HL-60 (cell line): Measurements from ENCODE around the gene KLHL30.

ENCODE experiments used
- DNase-seq, 2 experiments: peaks; one replicate each; pipeline ENCODE4 v3.0.0-alpha.2; 2010 to 2020; ENCODE audit warnings: low read depth in 1 of 2, low spot score in 1 of 2
- H3K27ac ChIP-seq: fragments of 250-450 bp; sonication (Bioruptor Pico); replicated peaks from 2 replicates; pipeline ENCODE4 v1.5.1; 2020; ENCODE audit warnings: mild to moderate bottlenecking, moderate library complexity
- H3K27me3 ChIP-seq: fragments of 250-450 bp; sonication (Bioruptor Pico); 2 replicates; pipeline ENCODE4 v1.5.1; 2021; ENCODE audit warnings: mild to moderate bottlenecking, moderate library complexity; ENCODE audit not compliant: insufficient read depth, poor library complexity, severe bottlenecking
- H3K4me3 ChIP-seq: replicated peaks from 2 replicates; pipeline ENCODE4 v1.5.1; 2011; ENCODE audit warnings: mild to moderate bottlenecking, control low read depth, low read length; ENCODE audit not compliant: insufficient read depth
- GABPA ChIP-seq: IDR thresholded peaks from 2 replicates; pipeline ENCODE4 v1.6.1; 2012; ENCODE audit warnings: low read depth
- POLR2AphosphoS5 ChIP-seq: IDR thresholded peaks from 2 replicates; pipeline ENCODE4 v1.6.1; 2012; ENCODE audit warnings: low read depth
- SPI1 ChIP-seq: IDR thresholded peaks from 2 replicates; pipeline ENCODE4 v1.6.1; 2012; ENCODE audit warnings: low read depth, mild to moderate bottlenecking, borderline replicate concordance
- TF ChIP-seq, protein P1 (sequence below): IDR thresholded peaks from one replicate; pipeline ENCODE4 v1.5.1; 2011; ENCODE audit warnings: low read length, control low read depth, inconsistent platforms; ENCODE audit not compliant: insufficient read depth
- TF ChIP-seq, protein P2 (sequence below): IDR thresholded peaks from 2 replicates; pipeline ENCODE4 v1.6.1; 2012; ENCODE audit warnings: low read depth; ENCODE audit not compliant: insufficient replicate concordance

The KLHL30 gene

DNA sequence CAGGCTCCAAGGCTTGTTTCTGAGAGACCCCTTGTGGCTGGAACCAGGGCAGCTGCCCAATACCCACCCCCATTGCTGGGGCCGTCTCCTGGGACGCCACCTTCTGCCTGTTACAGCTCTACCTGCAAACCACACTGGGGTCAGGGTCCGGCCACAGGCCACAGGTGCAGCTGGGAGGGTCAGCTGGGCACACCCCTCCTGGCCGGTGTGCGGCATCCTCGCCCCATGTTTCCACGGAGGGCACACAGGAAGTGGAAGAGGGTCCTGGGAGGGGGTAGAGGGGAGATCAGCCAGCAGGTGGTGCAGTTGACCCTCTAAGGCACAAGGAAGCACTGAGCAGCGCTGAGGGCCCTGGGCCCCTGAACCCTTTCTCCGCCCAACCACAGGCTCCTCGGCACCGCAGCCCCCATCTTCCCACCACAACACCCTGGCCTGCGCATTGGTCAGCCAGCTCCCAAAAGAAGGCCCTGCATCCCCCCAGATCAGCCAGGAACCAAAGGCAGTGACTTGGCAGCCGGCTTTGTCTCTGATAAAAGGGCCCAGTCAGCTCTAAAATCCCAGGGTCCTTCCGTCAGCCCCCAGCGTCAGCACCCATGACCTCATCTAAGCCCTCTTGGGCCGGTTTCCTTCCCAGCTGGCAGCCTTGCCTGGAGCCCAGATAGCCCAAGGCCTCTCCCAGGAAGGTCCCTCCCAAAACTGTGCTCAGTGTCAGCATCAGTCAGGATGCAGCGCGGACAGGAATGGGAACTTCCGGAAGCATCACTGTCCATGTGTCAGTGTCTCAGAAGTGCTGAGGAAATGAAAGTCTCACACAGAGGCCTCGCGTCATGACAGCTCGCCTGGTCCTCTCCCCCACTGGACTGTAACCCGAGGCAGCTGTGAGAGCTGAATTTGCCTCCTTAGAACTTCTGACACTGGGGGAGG is 22.0 kb downstream of the KLHL30 start:
- no peak for DNase-seq
- Histone ChIP-seq H3K27ac (no peak overlapping the region), H3K4me3 (no peak overlapping the region), H3K27me3 (peaks cover 34% of the 10 kb centered on the region)
- TF ChIP-seq POLR2AphosphoS5 (no peak), GABPA (no peak), SPI1 (no peak)
- TF ChIP-seq, protein P1, sequence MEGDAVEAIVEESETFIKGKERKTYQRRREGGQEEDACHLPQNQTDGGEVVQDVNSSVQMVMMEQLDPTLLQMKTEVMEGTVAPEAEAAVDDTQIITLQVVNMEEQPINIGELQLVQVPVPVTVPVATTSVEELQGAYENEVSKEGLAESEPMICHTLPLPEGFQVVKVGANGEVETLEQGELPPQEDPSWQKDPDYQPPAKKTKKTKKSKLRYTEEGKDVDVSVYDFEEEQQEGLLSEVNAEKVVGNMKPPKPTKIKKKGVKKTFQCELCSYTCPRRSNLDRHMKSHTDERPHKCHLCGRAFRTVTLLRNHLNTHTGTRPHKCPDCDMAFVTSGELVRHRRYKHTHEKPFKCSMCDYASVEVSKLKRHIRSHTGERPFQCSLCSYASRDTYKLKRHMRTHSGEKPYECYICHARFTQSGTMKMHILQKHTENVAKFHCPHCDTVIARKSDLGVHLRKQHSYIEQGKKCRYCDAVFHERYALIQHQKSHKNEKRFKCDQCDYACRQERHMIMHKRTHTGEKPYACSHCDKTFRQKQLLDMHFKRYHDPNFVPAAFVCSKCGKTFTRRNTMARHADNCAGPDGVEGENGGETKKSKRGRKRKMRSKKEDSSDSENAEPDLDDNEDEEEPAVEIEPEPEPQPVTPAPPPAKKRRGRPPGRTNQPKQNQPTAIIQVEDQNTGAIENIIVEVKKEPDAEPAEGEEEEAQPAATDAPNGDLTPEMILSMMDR: no peak
- TF ChIP-seq, protein P2, sequence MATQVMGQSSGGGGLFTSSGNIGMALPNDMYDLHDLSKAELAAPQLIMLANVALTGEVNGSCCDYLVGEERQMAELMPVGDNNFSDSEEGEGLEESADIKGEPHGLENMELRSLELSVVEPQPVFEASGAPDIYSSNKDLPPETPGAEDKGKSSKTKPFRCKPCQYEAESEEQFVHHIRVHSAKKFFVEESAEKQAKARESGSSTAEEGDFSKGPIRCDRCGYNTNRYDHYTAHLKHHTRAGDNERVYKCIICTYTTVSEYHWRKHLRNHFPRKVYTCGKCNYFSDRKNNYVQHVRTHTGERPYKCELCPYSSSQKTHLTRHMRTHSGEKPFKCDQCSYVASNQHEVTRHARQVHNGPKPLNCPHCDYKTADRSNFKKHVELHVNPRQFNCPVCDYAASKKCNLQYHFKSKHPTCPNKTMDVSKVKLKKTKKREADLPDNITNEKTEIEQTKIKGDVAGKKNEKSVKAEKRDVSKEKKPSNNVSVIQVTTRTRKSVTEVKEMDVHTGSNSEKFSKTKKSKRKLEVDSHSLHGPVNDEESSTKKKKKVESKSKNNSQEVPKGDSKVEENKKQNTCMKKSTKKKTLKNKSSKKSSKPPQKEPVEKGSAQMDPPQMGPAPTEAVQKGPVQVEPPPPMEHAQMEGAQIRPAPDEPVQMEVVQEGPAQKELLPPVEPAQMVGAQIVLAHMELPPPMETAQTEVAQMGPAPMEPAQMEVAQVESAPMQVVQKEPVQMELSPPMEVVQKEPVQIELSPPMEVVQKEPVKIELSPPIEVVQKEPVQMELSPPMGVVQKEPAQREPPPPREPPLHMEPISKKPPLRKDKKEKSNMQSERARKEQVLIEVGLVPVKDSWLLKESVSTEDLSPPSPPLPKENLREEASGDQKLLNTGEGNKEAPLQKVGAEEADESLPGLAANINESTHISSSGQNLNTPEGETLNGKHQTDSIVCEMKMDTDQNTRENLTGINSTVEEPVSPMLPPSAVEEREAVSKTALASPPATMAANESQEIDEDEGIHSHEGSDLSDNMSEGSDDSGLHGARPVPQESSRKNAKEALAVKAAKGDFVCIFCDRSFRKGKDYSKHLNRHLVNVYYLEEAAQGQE: no peak

- DNase-seq: no peak
- H3K4me3 ChIP-seq: no peak overlapping the region
- TF ChIP-seq, protein P2: no peak
- no peak for TF ChIP-seq GABPA
- TF ChIP-seq, protein P1: no peak
- TF ChIP-seq SPI1: no peak
- TF ChIP-seq POLR2AphosphoS5: no peak
- no peak overlapping the region for H3K27ac ChIP-seq
- peaks cover 34% of the 10 kb centered on the region for H3K27me3 ChIP-seq
Measured at GRCh38 chr2:238161291-238162051, 23.0 kb downstream of the KLHL30 start.

GRCh38 chr2:238162251-238162845 is 23.9 kb downstream of the KLHL30 start:
- Histone ChIP-seq H3K4me3 (no peak overlapping the region), H3K27me3 (peaks cover 34% of the 10 kb centered on the region), H3K27ac (no peak overlapping the region)
- DNase-seq: no peak
- TF ChIP-seq POLR2AphosphoS5 (no peak), GABPA (no peak), SPI1 (no peak)
- TF ChIP-seq, protein P2: no peak
- TF ChIP-seq, protein P1: no peak
